NCI-H774 (cell line): ENCODE measurements around the gene PTTG1IP.

Experiments
- DNase-seq: peaks from one replicate; lab custom pipeline; 2025; lab: John Stamatoyannopoulos, UW

The PTTG1IP gene

GRCh38 chr21:44895859-44896258, 22.4 kb upstream of the PTTG1IP start:
- no peak for DNase-seq

GRCh38 chr21:44894687-44895302, 21.3 kb upstream of the PTTG1IP start:
- DNase-seq = no peak

- DNase-seq = no peak
These were observed 20.6 kb upstream of the PTTG1IP start for GRCh38 chr21:44893948-44894656.

- DNase-seq = no peak
These were observed 19.7 kb upstream of the PTTG1IP start for GRCh38 chr21:44893278-44893556.

- no peak for DNase-seq
These were observed 19.2 kb upstream of the PTTG1IP start for GRCh38 chr21:44892536-44893277.

- DNase-seq = no peak
These were observed 18.6 kb upstream of the PTTG1IP start for GRCh38 chr21:44892095-44892494.

- DNase-seq = no peak
These were observed 18.1 kb upstream of the PTTG1IP start for GRCh38 chr21:44891631-44892031.

- no peak for DNase-seq
These were observed 17.6 kb upstream of the PTTG1IP start for GRCh38 chr21:44890961-44891541.

GRCh38 chr21:44890338-44890931, 16.9 kb upstream of the PTTG1IP start:
- no peak for DNase-seq

- no peak for DNase-seq
These were observed 16.3 kb upstream of the PTTG1IP start for GRCh38 chr21:44889625-44890337.

GRCh38 chr21:44888581-44889550, 15.4 kb upstream of the PTTG1IP start:
- no peak for DNase-seq

GRCh38 chr21:44887807-44888580, 14.5 kb upstream of the PTTG1IP start:
- no peak for DNase-seq

GRCh38 chr21:44887126-44887806, 13.8 kb upstream of the PTTG1IP start:
- DNase-seq = no peak

GRCh38 chr21:44886113-44887075, 12.9 kb upstream of the PTTG1IP start:
- no peak for DNase-seq

- no peak for DNase-seq
These were observed 12.1 kb upstream of the PTTG1IP start for GRCh38 chr21:44885615-44886014.

GRCh38 chr21:44884097-44884496, 10.6 kb upstream of the PTTG1IP start:
- no peak for DNase-seq

GRCh38 chr21:44883250-44883649, 9.8 kb upstream of the PTTG1IP start:
- no peak for DNase-seq

- no peak for DNase-seq
These were observed 7.8 kb upstream of the PTTG1IP start for GRCh38 chr21:44881198-44881872.
